ENCODE measurements around the gene FAM53C.
"Not testable (repeated sequence)": the region's sequence is repeated elsewhere in the genome, so short reads cannot be mapped to it uniquely, and the experiment has no call there.

Gene FAM53C

DNA sequence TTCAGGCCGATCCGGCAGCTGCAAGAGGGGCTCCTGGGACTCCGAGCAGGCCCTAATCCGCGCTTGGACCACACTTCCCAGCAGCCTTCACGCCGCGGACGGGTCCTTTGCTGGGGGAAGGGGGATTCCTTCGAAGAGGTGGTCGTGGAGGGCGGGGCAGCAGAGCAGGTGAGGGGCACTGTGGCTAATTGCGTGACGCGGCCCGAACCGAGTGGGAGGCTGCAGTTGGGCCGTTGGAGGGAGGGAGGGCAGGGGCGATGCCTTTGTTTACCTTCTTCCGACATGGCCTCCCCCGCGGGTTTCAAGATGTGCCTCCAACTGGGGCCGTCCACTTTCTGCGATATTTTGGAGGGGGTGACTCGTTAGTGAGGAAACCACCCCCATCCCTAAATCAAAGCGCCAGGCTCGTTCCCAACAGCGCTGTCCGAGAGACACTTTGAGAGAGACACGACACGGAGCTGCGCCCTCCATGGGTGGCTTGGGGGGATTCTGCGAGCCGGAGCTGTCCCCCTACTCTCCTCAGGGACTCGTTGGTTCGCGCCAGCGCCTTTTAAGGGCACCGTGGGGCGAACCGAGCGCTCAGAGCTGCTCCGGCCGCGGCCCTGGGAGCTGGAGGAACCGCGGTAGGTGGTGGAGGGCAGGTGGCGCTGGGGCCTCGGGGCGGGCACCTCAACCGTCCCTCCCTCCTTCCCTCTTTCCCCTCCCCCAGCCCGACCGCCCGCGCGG lies at the start of gene FAM53C:
Gene FAM53C, plus strand, starts transcription at position 582 of the 726 bp plus-strand sequence. CDS start 3,070 bp downstream, outside the sequence.
- Histone ChIP-seq H3K36me3 (ENCODE audit: insufficient read depth, insufficient read length, low read length) (peaks cover 26% of the 10 kb centered on the region), H3K9ac (ENCODE audit: insufficient read length, low read depth) (peak within 1 kb of the TSS; percentile 79), H3K4me1 (ENCODE audit: insufficient read depth, insufficient read length) (no peaks in the 10 kb centered on the region), H3K4me3 (ENCODE audit: insufficient read length, low read depth) (peak within 1 kb of the TSS; percentile 61), H3K27me3 (ENCODE audit: insufficient read depth, insufficient read length) (no peaks in the 10 kb centered on the region), H3K9me3 (ENCODE audit: insufficient read depth, low read length) (no peaks in the 10 kb centered on the region)
- DNase-seq (ENCODE audit: low read depth, low spot score), result peak; percentile 80
- TF ChIP-seq YY1 (IDR thresholded peaks at IDR 0.05; ENCODE audit: insufficient read depth, insufficient read length) (no peak), SUZ12 (IDR thresholded peaks at IDR 0.05; ENCODE audit: extremely low read depth, insufficient read depth, insufficient read length) (no peak), ZNF274 (IDR thresholded peaks at IDR 0.05; ENCODE audit: low read depth, low read length) (no peak)

DNA sequence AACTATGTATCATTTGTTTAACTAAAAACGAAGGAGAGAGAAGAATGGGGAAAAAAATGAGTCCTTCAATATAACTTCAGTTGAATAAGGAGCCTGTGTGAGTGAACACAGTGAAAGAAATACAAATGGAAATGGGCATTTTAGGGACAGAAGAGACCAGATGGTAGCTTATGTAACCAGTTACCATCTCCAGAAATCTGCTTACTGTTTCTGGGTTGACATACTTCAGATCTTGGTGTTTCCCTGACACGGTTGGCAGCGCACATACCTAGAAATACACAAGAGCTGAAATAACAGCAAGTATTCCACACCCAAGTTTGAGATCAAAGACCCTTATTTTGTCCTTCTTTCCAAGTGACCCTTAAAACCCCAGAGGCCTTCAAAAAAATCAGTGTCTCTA lies 48.8 kb upstream of the FAM53C start:
- Histone ChIP-seq H3K27me3 (ENCODE audit: insufficient read depth, insufficient read length) (no peaks in the 10 kb centered on the region), H3K36me3 (ENCODE audit: insufficient read depth, insufficient read length, low read length) (peaks cover 22% of the 10 kb centered on the region), H3K9me3 (ENCODE audit: insufficient read depth, low read length) (no peaks in the 10 kb centered on the region), H3K4me3 (ENCODE audit: insufficient read length, low read depth) (no peak overlapping the region), H3K9ac (ENCODE audit: insufficient read length, low read depth) (no peak overlapping the region), H3K4me1 (ENCODE audit: insufficient read depth, insufficient read length) (no peaks in the 10 kb centered on the region)
- DNase-seq (ENCODE audit: low read depth, low spot score), result no peak
- TF ChIP-seq SUZ12 (IDR thresholded peaks at IDR 0.05; ENCODE audit: extremely low read depth, insufficient read depth, insufficient read length), result no peak
- TF ChIP-seq ZNF274 (IDR thresholded peaks at IDR 0.05; ENCODE audit: low read depth, low read length), result no peak
- no peak for TF ChIP-seq YY1 (IDR thresholded peaks at IDR 0.05; ENCODE audit: insufficient read depth, insufficient read length)

DNA sequence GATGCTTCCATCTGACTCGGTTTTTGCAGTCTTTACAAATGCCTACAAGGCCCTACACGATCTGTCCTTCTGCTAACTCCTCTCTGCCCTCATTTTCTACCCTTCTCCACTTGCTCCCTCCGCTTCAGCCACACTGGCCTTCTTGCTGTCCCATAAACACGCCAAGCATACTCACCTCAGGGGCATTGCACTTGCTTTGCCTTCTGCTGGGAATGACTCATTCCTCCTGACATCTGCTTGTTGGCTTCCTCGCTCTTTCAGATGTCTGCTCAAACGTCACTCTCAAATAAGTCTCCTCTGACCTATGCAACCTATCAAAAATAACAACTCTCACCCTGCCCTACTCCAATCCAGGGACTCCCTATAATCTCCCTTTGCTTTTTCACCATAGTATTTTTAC lies 34.7 kb upstream of the FAM53C start:
- H3K27me3 ChIP-seq (ENCODE audit: insufficient read depth, insufficient read length), result no peaks in the 10 kb centered on the region
- H3K4me1 ChIP-seq (ENCODE audit: insufficient read depth, insufficient read length), result no peaks in the 10 kb centered on the region
- DNase-seq (ENCODE audit: low read depth, low spot score), result no peak
- no peak overlapping the region for H3K9ac ChIP-seq (ENCODE audit: insufficient read length, low read depth)
- H3K9me3 ChIP-seq (ENCODE audit: insufficient read depth, low read length), result no peaks in the 10 kb centered on the region
- no peaks in the 10 kb centered on the region for H3K36me3 ChIP-seq (ENCODE audit: insufficient read depth, insufficient read length, low read length)
- TF ChIP-seq ZNF274 (IDR thresholded peaks at IDR 0.05; ENCODE audit: low read depth, low read length) (no peak), YY1 (IDR thresholded peaks at IDR 0.05; ENCODE audit: insufficient read depth, insufficient read length) (no peak), SUZ12 (IDR thresholded peaks at IDR 0.05; ENCODE audit: extremely low read depth, insufficient read depth, insufficient read length) (no peak)
- no peak overlapping the region for H3K4me3 ChIP-seq (ENCODE audit: insufficient read length, low read depth)

DNA sequence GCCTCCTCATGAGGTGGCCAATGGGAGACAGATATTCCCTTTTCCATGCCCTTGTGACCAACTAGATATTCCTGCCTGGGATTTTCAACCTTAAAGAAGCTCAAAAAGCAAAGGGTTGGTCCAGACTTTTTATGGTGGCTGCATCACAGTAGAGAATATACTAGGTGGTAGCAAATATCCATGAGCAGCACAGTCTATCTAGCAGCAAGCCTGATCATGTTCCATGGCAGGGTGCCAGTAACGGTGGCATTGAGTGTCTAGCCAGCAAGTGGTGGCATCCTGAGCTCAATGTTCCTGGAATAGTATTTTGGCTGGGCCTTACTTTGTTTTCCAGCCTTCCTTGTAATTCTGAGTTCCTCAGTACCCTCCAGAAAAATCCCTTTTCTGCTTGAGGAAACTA lies 32.3 kb upstream of the FAM53C start:
- Histone ChIP-seq H3K4me1 (ENCODE audit: insufficient read depth, insufficient read length) (no peaks in the 10 kb centered on the region), H3K9ac (ENCODE audit: insufficient read length, low read depth) (no peak overlapping the region), H3K4me3 (ENCODE audit: insufficient read length, low read depth) (no peak overlapping the region), H3K27me3 (ENCODE audit: insufficient read depth, insufficient read length) (no peaks in the 10 kb centered on the region), H3K36me3 (ENCODE audit: insufficient read depth, insufficient read length, low read length) (no peaks in the 10 kb centered on the region), H3K9me3 (ENCODE audit: insufficient read depth, low read length) (no peaks in the 10 kb centered on the region)
- DNase-seq (ENCODE audit: low read depth, low spot score), result no peak
- no peak for TF ChIP-seq YY1 (IDR thresholded peaks at IDR 0.05; ENCODE audit: insufficient read depth, insufficient read length)
- TF ChIP-seq ZNF274 (IDR thresholded peaks at IDR 0.05; ENCODE audit: low read depth, low read length), result no peak
- TF ChIP-seq SUZ12 (IDR thresholded peaks at IDR 0.05; ENCODE audit: extremely low read depth, insufficient read depth, insufficient read length), result no peak

DNA sequence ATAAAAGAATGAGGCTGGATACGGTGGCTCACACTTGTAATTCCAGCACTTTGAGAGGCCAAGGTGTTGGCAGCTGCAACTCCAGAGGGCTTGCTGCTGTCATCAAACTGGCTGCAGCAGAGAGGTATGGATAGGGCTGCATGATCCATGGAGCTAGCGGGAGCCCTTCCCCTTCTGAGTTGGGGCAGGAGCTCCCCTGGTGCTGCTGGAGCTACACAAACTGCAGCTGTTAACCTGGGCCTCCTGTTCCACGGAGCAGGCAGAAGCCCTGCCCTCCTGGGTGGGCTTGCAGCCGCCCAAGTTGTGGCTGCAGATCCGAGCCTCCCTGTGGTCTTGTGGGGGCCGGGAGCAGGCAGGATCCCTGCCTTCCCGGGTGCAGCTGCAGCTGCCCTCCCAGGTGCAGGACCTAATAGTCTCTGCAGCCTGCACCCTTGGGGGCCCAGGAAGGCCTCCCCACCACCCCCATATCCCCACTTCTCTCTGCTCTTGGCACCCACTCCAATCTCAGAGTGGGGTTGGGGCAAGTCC lies 22.3 kb upstream of the FAM53C start:
- H3K36me3 ChIP-seq (ENCODE audit: insufficient read depth, insufficient read length, low read length), result peaks cover 21% of the 10 kb centered on the region
- H3K27me3 ChIP-seq (ENCODE audit: insufficient read depth, insufficient read length), result no peaks in the 10 kb centered on the region
- TF ChIP-seq SUZ12 (IDR thresholded peaks at IDR 0.05; ENCODE audit: extremely low read depth, insufficient read depth, insufficient read length) (no peak), ZNF274 (IDR thresholded peaks at IDR 0.05; ENCODE audit: low read depth, low read length) (no peak), YY1 (IDR thresholded peaks at IDR 0.05; ENCODE audit: insufficient read depth, insufficient read length) (no peak)
- no peak for DNase-seq (ENCODE audit: low read depth, low spot score)
- H3K9me3 ChIP-seq (ENCODE audit: insufficient read depth, low read length), result no peaks in the 10 kb centered on the region
- H3K4me3 ChIP-seq (ENCODE audit: insufficient read length, low read depth), result no peak overlapping the region
- no peak overlapping the region for H3K9ac ChIP-seq (ENCODE audit: insufficient read length, low read depth)
- no peaks in the 10 kb centered on the region for H3K4me1 ChIP-seq (ENCODE audit: insufficient read depth, insufficient read length)

DNA sequence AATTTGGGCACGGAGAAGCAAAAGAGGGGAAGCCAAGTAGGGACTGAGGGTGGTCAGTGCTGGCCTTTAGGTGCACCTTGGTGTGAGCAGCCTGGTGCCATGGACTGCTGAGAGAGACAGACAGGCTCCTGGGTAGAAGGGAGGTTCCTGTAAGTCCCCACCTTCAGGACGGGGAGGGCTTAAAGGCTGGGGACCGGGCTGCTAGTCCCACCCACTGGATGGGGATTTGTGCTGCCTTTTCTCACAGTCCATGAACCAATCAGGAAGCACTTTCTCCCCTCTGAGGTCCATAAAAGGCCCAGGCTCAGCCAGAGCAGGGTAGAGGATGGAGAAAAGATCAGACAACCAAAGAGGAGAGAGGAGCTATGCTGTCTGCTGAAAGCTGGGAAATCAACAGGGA lies 21.7 kb upstream of the FAM53C start:
- H3K4me3 ChIP-seq (ENCODE audit: insufficient read length, low read depth), result no peak overlapping the region
- peaks cover 21% of the 10 kb centered on the region for H3K36me3 ChIP-seq (ENCODE audit: insufficient read depth, insufficient read length, low read length)
- no peaks in the 10 kb centered on the region for H3K9me3 ChIP-seq (ENCODE audit: insufficient read depth, low read length)
- DNase-seq (ENCODE audit: low read depth, low spot score), result no peak
- no peaks in the 10 kb centered on the region for H3K27me3 ChIP-seq (ENCODE audit: insufficient read depth, insufficient read length)
- no peaks in the 10 kb centered on the region for H3K4me1 ChIP-seq (ENCODE audit: insufficient read depth, insufficient read length)
- TF ChIP-seq ZNF274 (IDR thresholded peaks at IDR 0.05; ENCODE audit: low read depth, low read length) (no peak), SUZ12 (IDR thresholded peaks at IDR 0.05; ENCODE audit: extremely low read depth, insufficient read depth, insufficient read length) (no peak), YY1 (IDR thresholded peaks at IDR 0.05; ENCODE audit: insufficient read depth, insufficient read length) (no peak)
- H3K9ac ChIP-seq (ENCODE audit: insufficient read length, low read depth), result no peak overlapping the region

DNA sequence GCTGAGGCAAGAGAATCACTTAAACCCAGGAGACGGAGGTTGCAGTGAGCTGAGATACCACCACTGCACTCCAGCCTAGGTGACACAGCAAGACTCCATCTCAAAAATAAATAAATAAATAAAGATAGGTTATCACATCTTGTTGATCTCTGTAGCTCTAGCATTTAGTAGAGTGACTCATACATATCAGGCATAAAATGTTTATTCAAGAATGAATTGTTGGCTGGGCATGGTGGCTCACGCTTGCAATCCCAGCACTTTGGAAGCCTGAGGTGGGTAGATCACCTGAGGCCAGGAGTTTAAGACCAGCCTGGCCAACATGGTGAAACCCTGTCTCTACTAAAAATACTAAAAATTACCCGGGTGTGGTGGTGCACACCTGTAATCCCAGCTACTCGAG lies 19.9 kb upstream of the FAM53C start:
- H3K9me3 ChIP-seq (ENCODE audit: insufficient read depth, low read length); H3K4me1 ChIP-seq (ENCODE audit: insufficient read depth, insufficient read length); H3K27me3 ChIP-seq (ENCODE audit: insufficient read depth, insufficient read length); H3K9ac ChIP-seq (ENCODE audit: insufficient read length, low read depth); H3K4me3 ChIP-seq (ENCODE audit: insufficient read length, low read depth); DNase-seq (ENCODE audit: low read depth, low spot score): not testable (repeated sequence)
- H3K36me3 ChIP-seq (ENCODE audit: insufficient read depth, insufficient read length, low read length), result peaks cover 22% of the 10 kb centered on the region

All from NT2/D1 (cell line).